LNCAP (cell line): ENCODE measurements around the gene NEURL4.

ENCODE experiments used
- TF ChIP-seq, protein P1 (sequence below): fragments of 450-650 bp; IDR thresholded peaks from 2 replicates; pipeline ENCODE4 v1.5.1; 2017; ENCODE audit warnings: mild to moderate bottlenecking

The NEURL4 gene

DNA sequence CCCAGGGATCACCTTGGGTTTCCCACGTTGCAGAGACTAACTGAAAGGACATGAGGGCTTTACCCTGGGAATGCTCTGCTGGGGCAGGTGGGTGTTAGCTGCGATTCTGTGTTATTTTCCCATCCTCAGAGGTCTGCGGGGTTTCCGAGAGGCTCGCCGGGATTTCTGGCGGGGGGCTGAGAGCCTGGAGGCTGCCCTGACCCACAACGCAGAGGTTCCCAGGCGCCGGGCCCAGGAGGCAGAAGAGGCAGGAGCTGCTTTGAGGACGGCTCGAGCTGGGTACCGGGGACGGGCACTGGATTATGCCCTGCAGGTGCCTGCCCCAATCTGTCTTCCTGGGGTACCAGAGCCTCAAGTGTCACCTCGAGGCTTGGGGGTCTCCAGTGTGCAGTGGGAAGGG lies 14.1 kb upstream of the NEURL4 start:
- TF ChIP-seq, protein P1, sequence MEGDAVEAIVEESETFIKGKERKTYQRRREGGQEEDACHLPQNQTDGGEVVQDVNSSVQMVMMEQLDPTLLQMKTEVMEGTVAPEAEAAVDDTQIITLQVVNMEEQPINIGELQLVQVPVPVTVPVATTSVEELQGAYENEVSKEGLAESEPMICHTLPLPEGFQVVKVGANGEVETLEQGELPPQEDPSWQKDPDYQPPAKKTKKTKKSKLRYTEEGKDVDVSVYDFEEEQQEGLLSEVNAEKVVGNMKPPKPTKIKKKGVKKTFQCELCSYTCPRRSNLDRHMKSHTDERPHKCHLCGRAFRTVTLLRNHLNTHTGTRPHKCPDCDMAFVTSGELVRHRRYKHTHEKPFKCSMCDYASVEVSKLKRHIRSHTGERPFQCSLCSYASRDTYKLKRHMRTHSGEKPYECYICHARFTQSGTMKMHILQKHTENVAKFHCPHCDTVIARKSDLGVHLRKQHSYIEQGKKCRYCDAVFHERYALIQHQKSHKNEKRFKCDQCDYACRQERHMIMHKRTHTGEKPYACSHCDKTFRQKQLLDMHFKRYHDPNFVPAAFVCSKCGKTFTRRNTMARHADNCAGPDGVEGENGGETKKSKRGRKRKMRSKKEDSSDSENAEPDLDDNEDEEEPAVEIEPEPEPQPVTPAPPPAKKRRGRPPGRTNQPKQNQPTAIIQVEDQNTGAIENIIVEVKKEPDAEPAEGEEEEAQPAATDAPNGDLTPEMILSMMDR: no peak

DNA sequence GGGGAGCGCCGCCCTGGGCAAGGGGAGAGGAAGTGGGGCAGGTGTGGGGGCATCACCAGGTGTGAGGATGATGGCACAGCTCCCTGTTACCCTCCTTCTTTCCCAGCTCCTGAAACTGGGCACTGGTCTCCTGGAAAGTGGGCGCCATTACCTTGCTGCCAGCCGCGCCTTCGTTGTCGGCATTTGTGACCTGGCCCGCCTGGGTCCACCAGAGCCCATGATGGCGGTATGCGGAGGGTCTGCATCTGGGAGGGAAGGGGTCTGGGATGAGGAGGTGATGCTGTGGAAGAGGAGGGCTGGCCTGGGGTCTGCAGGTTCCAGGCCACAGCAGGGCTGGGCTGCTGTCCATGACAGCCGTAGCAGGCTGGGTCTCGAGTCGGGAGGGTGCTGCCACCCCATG lies 12.7 kb upstream of the NEURL4 start:
- TF ChIP-seq, protein P1: no peak

DNA sequence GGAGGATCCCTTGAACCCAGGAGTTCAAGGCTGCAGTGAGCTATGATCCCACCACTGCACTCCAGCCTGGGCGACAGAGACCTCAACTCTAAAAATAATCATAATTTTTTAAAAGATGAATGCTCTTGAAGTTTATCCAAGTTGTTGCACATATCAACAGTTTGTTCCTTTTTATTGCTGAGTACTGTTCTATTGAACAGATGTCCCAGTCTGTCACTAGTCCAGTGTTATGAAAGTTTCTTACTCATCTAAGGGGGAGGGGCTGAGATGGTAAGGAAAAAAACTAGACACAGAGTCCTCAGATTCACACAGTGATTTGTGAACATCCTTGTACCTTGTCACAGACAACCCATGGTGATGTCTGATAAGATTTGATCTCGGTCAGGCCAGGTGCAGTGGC lies 11.0 kb upstream of the NEURL4 start:
- TF ChIP-seq, protein P1: no peak

DNA sequence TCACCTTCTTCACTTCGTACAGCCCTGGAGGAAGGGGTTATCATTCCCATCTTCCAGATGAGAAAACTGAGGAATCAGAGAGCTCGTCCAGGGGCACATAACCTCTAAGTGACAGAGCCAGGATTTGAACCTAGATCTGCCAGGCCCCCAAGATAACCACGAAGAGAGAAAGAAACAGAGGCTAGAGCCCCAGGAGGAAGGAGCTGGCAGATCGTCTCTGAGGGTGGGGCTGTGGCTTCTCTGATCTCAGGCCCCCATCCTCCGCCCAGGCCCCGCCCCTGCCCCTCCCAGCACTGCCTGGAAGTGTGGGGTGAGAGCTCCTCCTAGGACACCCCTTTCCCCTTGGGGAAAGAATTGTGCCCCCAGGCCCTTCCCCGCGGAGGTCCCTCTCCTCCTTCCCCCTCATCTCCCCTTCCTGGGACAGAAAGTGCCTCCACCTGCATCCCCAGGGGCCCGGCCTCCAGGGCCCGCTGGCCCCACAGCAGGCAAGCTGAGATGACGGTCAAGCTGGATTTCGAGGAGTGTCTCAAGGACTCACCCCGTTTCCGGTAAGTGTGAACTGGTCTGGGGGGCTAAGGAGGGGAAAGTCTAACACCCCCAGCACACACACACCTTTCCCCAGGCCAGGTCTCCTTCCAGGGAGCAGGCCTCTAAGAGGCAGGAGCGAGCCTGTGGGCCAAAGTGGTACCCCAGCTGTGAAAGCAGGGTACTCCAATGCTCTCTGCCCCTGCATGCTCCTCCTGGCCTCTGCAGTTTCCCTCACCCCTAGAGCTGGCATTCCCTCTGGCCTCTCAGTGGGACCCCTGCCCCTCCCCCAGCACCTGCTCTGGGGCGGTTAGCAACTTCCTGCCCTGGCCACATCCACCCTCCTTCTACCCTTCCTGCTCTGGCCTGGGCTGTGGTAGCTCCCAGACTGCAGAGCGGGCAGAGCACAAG lies 7.4 kb upstream of the NEURL4 start, which contains the start of gene ACAP1:
ACAP1 (plus strand) TSS at position 290 of the 936 bp plus-strand sequence; CDS start at position 496, 206 bp downstream.
- TF ChIP-seq, protein P1: no peak

DNA sequence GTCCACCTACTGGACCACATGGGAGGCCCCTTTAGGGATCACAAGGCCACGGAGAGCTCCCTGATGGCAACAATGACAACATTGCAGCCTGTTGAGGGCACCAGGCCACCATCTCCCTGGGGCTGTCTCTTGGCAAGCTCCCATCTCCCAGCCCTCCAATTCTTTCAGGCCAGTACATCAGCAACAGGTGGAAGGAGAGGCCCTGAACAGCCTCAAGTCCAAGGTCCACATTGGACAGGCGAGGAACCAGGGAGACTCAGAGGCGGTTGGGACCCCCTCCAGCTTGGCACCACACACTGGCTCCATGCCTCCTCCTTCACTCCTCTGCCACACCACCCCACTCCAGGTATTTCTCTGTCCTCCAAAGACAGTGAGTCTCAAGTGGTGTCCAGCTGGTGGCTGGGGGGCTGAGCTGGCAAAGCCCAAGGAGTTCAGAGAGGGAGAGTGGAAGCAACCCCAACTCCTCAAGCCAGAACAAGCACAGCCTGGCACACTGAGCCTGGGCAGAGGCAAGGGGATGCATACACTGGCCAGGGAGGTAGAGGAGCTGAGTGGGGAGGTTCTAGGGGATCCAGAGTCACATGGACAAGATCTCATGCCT lies 5.9 kb upstream of the NEURL4 start:
- TF ChIP-seq, protein P1: no peak

DNA sequence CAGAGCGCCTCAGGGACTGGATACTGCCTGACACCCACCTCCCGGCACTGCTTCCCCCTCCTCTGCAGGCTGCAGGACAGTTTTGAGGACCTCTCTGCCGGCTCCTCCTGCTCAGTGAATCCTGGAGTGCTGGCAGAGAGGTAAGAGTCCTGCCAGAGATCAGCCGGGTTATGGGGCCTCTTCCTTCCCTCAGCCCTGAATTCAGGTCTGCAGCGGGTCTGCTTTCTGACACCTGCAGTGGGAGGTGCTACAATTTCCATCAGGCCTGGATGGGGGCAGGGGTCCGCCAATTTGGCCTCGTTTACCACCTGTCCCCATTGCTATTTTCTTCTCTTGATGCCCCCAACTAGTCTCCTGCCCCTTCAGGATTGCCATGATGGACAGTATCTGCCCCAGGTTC lies 3.0 kb upstream of the NEURL4 start:
- TF ChIP-seq, protein P1: no peak

DNA sequence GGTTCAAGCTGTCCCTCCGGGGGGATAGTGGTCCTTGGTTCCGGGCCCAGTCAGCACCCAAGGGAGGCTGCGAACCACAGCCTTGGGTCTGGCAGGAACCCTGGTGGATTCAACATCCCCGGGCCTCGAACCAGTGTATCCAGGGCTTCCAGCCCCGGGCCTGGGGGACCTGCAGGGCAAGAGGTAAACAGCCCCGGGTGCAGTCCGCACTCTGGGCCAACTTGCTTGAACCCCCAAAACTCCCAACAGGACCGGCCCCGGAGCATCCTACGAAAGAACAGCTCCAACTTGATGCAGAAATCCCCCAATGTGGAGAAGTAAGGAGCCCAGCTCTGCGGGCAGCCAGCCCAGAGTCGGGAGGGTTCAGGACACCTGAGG lies 1.5 kb upstream of the NEURL4 start:
- TF ChIP-seq, protein P1: no peak
